Adipose tissue (tissue), 3 donors: ENCODE measurements around the gene C10orf90. TPM values are rescaled to one million over a fixed set of nuclear protein-coding genes. Genes with fewer than 3 reads are reported as not detected.

ENCODE experiments used
- H3K27ac ChIP-seq: one replicate; pipeline ENCODE4 v1.5.1; 2013; ENCODE audit warnings: low read depth, low read length
- WGBS, 3 donors: extraction: QIAGEN DNeasy Blood & Tissue Kit; methylation state at CpG; one replicate each; pipeline ENCODE4 v1.1.7; 2013; 5-methylcytosine and 5-hydroxymethylcytosine counted together
- polyA plus RNA-seq, 3 donors: library from polyadenylated mRNA; stranded (reverse); fragments of 200-250 nt; gene quantifications; one replicate each; pipeline ENCODE4 v1.2.3, GENCODE V29; 2013
- donor health status: healthy with polysubstance abuse.
- donor health status: Bipolar disorder and iron deficiency.
- donor health status: healthy.

Gene C10orf90
- polyA plus RNA-seq, 3 donors, result 0.12 to 0.48 TPM; not detected in 1

DNA sequence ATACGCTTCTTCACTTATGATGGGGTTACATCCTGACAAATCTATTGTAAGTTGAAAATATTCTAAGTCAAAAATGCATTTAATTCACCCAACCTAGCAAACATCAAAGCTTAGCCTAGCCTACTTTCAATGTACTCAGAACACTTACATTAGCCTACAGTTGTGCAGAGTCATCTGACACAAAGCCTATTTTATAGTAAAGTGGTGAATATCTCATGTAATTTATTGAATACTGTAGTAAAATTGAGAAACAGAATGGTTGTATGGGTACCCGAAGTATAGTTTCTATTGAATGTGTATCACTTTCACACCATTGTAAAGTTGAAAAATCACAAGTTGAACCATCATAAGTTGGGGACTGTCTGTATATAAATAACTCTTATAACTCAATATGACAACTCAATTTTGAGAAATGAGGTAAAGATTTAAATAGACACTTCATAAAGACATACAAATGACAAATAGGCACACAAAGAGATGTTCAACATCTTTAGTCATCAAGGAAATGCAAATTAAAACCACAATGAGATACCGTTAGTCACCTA, 73.9 kb downstream of the C10orf90 start:
- WGBS, 3 donors, result 87 to 93% (median 90%) methylated on average over 3 of the region's 3 CpGs
- H3K27ac ChIP-seq, result no peak overlapping the region

DNA sequence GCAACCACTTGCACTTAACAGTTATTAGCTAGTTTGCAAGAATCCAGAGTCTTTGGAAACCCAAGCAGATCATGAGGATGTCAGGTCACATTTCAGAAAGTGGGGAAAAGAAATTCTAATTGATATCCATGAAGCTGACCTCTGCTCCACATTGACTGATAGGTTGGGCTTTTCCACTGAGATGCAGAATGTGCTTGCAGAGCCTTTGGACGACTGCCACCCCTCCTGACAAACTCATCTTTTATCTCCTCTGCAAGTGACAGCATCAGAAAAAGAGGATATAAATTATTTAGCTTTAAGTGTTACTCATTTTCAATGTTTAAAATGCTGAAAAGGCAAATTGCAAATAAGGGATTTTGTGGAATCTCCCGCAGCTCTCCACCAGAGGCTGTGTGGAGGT, 75.3 kb downstream of the C10orf90 start:
- 41 to 51% (median 43%) methylated on average over 2 of the region's 2 CpGs for WGBS, 3 donors

DNA sequence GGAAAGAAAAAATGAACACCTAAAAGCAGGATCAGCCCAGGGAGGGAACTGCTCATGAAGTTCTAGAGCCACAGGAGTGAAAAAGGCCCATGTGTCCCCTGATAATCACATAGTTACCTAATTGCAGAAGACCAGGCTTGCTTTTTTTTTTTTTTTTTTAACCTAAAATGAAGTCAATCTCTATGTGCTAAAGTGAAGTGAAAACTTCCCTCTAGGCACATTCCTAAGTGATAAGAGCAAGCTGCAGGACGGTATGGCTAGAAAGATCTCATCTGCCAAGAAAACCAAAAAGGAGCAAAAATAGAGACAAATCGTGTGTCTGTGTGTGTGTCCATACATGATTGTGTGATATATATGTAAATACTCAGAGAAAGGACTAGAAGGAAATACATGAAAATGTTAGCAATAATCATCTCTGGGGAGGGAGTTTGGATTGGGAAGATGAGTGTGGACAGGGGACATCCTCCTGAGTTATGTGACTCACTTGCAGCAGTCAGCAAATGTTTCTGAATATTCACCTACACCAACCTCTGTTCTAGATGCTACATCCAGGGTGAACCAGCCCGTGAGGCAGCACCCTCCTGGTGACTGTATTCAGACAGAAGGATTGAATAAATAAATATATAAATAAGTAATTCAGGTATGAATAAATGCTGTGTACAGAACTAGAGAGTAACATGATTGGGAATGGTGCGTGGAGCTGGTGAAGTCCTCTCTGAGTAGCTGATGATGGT, 76.4 kb downstream of the C10orf90 start:
- WGBS, 3 donors, result 79 to 80% (median 80%) methylated on average over 4 of the region's 4 CpGs
- H3K27ac ChIP-seq, result no peak overlapping the region

More for the DNA sequence above, 75.3 kb downstream of the C10orf90 start:
- H3K27ac ChIP-seq, result no peak overlapping the region

DNA sequence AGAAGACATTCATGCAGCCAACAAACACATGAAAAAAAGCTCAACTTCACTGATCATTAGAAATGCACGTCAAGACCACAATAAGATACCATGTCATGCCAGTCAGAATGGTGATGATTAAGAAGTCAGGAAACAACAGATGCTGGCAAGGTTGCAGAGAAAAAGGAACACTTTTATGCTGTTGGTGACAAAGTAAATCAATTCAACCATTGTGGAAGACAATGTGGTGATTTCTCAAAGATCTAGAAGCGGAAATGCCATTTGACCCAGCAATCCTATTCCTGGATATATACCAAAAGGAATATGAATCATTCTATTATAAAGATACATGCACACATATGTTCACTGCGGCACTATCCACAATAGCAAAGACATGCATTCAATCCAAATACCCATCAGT, 77.6 kb downstream of the C10orf90 start:
- H3K27ac ChIP-seq, result no peak overlapping the region
- WGBS, 3 donors, result 88 to 91% (median 89%) methylated on average over 3 of the region's 3 CpGs

DNA sequence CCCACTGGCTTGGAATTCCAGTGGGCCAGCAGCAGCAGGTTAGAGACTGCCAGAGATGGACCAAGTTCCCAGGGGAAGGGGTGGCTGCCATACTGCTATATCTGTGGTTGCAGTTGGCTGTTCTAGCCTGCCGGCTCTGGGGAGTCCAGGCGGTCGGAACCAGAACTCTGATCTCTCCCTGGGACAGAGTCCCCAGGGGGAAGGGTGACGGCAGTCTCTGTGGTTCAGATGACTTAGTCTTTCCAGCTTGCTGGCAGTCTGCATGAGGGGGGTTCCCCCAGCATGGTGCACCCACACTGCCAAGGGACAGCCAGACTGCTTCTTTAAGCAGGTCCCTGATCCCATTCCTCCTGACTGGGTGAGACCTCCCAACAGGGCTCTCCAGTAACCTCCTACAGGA, 82.5 kb downstream of the C10orf90 start:
- H3K27ac ChIP-seq, result no peak overlapping the region
- 88 to 95% (median 93%) methylated on average over 4 of the region's 4 CpGs for WGBS, 3 donors

DNA sequence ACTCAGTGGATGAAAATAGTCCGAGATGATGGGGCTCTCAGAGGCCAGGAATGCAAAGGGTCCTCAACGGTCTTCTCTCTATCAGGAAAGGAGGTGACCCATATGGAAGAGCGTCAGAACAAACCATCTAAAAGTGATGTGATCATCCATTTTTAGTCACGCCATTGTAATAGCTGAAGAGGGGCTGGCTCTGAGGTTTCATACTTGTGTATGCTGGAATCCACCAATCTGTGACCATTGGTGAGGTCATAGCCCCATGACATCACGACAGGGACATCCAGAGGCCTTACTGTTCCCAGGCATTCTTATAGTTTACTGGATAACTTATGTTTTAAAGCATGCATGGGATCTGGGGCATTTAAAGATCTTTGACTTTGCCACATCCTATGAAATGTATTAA, 83.6 kb downstream of the C10orf90 start:
- 83 to 90% (median 85%) methylated on average over 5 of the region's 5 CpGs for whole genome bisulfite sequencing, 3 donors

DNA sequence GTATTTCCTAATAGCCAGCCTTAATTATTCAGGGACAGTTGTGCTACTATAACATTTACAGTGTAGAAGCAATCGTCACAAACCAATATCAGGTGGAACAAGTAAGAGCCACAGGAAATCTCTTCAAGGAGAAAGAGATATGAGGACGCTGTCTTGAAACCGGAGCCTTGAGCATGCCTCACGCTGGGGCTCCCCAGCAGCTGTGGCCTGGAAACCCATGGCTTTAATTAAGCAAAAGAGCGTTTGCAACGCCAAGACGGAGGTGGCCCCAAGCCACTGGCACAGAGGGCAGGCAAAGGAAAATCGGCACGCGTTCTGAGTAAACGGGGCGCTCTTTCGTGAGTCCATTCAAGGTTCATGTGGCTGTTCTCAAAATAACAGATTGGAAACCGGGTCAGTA, 84.4 kb downstream of the C10orf90 start:
- H3K27ac ChIP-seq, result no peak overlapping the region
- 82 to 90% (median 83%) methylated on average over 14 of the region's 14 CpGs for WGBS, 3 donors

More for the DNA sequence above, 83.6 kb downstream of the C10orf90 start:
- no peak overlapping the region for H3K27ac ChIP-seq

DNA sequence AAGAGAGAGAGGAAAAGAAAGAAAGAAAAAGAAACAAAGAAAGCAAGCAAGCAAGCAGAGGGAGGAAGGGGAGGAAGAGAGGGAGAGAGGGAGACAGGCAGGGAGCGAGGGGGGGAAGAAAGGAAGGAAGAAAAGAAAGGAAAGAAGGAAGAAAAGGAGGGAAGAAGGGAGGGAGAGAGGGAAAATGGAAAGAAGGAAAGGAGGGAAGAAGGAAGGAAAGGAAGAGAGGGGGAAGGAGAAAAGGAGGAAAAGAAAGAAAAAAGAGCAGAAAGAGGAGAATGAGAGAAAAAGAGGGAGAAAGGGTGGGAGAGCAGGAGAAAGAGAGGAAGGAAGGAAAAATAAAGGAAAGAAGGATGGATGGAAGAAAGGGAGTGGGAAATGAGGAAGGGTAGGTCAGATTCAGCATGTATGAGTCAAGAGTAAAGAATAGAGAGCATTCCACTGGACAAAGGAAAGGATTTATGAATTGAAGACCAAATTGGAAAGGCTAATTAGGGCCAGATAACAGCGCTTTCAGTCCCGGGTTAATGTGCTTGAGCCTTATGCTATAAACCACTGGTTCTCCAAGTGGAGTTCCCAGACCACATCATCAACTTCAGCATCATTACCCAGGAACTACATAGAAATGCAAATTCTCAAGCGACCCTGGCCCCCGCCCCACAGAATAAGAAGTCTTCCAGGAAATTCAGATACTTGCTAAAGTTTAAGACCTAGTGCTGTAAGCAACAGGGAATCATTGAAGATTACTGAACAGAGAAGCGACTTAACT, 85.1 kb downstream of the C10orf90 start:
- WGBS, 3 donors, result 82 to 92% (median 85%) methylated on average over 6 of the region's 6 CpGs
- H3K27ac ChIP-seq, result no peak overlapping the region

DNA sequence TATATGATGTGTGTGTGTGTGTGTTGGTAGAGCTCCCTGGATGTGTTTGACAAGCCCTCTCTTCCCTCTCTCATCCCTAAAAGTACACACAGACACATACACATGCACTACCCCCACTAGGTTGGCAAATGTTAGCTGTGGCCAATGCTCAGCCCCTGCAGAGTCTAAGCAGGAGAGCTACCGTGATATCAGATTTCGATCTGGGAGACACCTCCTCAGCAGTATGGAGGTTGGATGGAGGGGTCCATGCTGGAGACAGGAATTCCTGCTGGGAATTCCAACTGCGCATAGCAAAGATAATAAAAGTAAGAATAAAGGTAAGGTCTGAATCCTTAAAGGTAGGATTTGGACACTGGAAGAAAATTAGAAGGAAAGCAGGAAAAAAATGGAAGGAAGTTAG, 85.7 kb downstream of the C10orf90 start:
- WGBS, 3 donors, result 59 to 76% (median 70%) methylated on average over 3 of the region's 3 CpGs
- H3K27ac ChIP-seq, result no peak overlapping the region

- no peak overlapping the region for H3K27ac ChIP-seq
- WGBS, 3 donors, result 40 to 79% (median 74%) methylated on average over 6 of the region's 6 CpGs
Measured at GRCh38 chr10:126583552-126584200, 86.8 kb downstream of the C10orf90 start.

GRCh38 chr10:126581648-126582046, 88.8 kb downstream of the C10orf90 start:
- no peak overlapping the region for H3K27ac ChIP-seq
- 80 to 81% (median 80%) methylated on average over 7 of the region's 7 CpGs for WGBS, 3 donors

GRCh38 chr10:126580873-126581647, 89.4 kb downstream of the C10orf90 start:
- no peak overlapping the region for H3K27ac ChIP-seq

GRCh38 chr10:126576336-126576735, 94.2 kb downstream of the C10orf90 start:
- no peak overlapping the region for H3K27ac ChIP-seq
- 66 to 84% (median 83%) methylated on average over 2 of the region's 2 CpGs for WGBS, 3 donors

More at GRCh38 chr10:126580873-126581647, 89.4 kb downstream of the C10orf90 start:
- WGBS, 3 donors, result 82 to 86% (median 83%) methylated on average over 10 of the region's 10 CpGs

DNA sequence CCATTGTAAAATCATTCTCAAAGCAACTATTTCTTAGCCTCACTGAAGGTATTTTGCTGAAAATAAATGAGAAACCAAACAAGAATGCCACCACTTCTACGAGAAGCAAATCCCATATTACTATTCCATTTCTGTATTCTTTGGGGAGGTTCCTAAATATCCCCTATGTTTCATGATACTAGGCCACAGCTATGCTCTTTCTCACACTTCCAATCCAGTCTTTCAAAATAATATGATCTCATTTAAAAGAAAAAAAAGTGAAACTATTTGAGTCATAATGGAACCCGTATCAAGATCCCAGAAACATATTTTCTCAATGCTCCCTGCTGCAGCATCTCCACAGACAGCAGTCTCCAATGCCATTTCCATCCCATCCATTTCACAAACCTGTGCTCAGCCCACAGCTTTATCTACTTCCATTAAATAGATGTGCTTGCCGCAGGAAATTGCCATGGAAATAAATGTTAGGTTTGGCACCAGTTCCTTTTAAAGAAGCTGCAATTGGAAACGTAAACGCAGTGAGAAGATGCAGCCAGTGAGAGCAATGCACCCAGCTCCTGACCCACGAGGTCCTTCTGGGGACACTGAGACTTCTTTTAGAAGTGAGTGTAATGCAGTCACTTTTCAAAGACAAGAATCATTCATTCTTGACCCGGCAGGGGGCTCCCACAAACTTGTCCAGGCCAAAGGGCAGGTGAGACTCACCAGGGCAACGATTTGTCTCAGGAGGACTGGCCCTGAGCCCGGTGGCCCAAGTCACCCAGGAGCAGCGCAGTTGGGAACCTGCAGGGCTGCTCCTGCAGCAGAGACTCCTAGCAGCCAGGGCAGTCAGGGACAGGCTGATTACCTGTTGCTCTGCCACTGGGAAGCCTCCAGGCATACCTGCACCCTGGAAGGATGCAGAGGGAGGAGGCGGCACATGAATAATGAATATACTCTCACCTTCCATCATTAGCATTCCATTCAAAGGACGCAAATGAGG, 99.6 kb downstream of the C10orf90 start:
- no peak overlapping the region for H3K27ac ChIP-seq
- 44 to 63% (median 57%) methylated on average over 12 of the region's 12 CpGs for WGBS, 3 donors

DNA sequence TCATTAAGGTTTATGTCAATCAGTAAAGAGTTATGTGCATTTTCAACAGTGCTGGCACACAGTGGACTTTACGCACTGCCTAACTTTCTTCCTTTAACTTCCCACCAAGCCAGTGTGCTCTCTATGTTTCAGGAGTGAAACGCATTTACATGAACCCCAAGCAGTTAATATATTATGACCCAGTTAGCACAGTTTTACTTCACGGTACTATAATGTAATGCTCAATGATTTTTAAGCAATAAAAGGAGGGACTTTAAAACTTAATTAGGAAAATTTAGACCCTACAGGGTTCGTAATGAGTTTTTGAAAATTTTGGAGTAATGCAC, 100.3 kb downstream of the C10orf90 start:
- 46 to 57% (median 54%) methylated on average over 4 of the region's 4 CpGs for WGBS, 3 donors

DNA sequence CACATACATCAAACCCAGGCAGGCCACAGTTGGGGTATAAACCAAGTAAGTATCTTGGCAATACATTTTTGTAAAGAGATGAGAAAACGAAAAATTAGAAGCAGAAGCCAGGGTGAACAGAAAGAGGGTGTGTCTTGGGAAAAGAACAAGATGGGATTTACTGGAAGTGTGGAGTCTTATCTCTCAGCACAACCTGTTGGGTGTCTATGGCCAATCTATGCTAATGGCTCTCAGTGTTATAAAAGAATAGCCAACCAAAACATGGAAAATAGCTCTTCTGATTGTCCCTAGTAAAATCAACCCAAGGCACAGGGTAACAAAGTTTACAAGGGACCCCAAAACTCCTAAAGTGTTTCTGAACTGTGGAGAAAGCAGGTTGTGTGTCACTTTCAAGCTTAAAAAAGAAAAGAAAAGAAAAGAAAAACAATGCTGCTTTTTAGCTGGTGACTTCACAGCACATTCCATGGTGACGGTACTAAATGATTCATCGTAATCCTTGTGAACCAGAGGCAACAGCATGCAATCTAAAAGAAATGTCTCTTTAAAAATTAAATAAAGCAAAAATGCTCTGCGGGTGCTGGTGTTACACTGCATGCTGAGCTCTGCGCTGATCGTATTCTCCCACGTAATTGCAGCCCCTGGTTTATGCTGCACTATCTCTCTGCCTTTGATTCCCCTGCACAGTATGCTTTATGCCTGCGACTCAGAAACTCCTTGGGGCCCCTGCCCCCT, 100.8 kb downstream of the C10orf90 start:
- no peak overlapping the region for H3K27ac ChIP-seq
- 21 to 32% (median 26%) methylated on average over 8 of the region's 8 CpGs for WGBS, 3 donors

More for the DNA sequence above, 100.3 kb downstream of the C10orf90 start:
- H3K27ac ChIP-seq, result no peak overlapping the region
